NCI-H2196 (cell line): Measurements from ENCODE around the gene NSD1.
"Not testable (repeated sequence)": the region's sequence is repeated elsewhere in the genome, so short reads cannot be mapped to it uniquely, and the experiment has no call there.

Experiments used
- DNase-seq: peaks from one replicate; lab custom pipeline; 2025; ENCODE audit not compliant: unreplicated experiment; lab: John Stamatoyannopoulos, UW

NSD1 gene

GRCh38 chr5:177303925-177304391 is 170.4 kb downstream of the NSD1 start:
- DNase-seq = no peak

- no peak for DNase-seq
Observed at GRCh38 chr5:177304392-177305119, 171.0 kb downstream of the NSD1 start.

GRCh38 chr5:177306103-177306640 is 172.6 kb downstream of the NSD1 start:
- not testable (repeated sequence) for DNase-seq

GRCh38 chr5:177306674-177307543 is 173.3 kb downstream of the NSD1 start:
- no peak for DNase-seq

- DNase-seq = no peak
Observed at GRCh38 chr5:177307544-177308363, 174.2 kb downstream of the NSD1 start.

GRCh38 chr5:177308740-177309139 is 175.2 kb downstream of the NSD1 start:
- DNase-seq = no peak

- DNase-seq = peak; percentile 51
Observed at GRCh38 chr5:177309351-177310191, 176.0 kb downstream of the NSD1 start.

- no peak for DNase-seq
Observed at GRCh38 chr5:177310332-177310731, 176.8 kb downstream of the NSD1 start.

- no peak for DNase-seq
Observed at GRCh38 chr5:177310757-177311391, 177.3 kb downstream of the NSD1 start.

GRCh38 chr5:177311392-177311722 is 177.8 kb downstream of the NSD1 start:
- DNase-seq = no peak

- peak; percentile 98 for DNase-seq
Observed at GRCh38 chr5:177311723-177312648, 178.4 kb downstream of the NSD1 start, which contains the start of gene MXD3. Gene MXD3 (minus strand): TSS chr5:177311898. CDS start chr5:177311830, 68 bp downstream.

- DNase-seq = peak; percentile 43
Observed at GRCh38 chr5:177312649-177313181, 179.1 kb downstream of the NSD1 start.

- no peak for DNase-seq
Observed at GRCh38 chr5:177313561-177314259, 180.1 kb downstream of the NSD1 start.

GRCh38 chr5:177314376-177315342 is 181.1 kb downstream of the NSD1 start:
- DNase-seq = no peak

- DNase-seq = no peak
Observed at GRCh38 chr5:177315411-177315810, 181.8 kb downstream of the NSD1 start.

GRCh38 chr5:177316005-177316404 is 182.4 kb downstream of the NSD1 start:
- DNase-seq = no peak
